T47D (cell line): ENCODE data around the gene ACSM2B.
"Not testable (repeated sequence)": the region's sequence is repeated elsewhere in the genome, so short reads cannot be mapped to it uniquely, and the experiment has no call there.

ENCODE experiments used
- DNase-seq, 2 experiments: peaks; one replicate each; pipeline versions ENCODE4 v3.0.0 to v3.0.0-alpha.2; 2011 to 2012; ENCODE audit warnings: low read depth in 1 of 2, low spot score in 1 of 2
- JUND ChIP-seq: IDR thresholded peaks from 2 replicates; pipeline ENCODE4 v1.6.1; 2012; ENCODE audit warnings: low read depth
- in situ Hi-C: cut with HindIII; loops from 2 replicates; pipeline ENCODE4 v1.10.0; 2016; ENCODE audit warnings: low sequenced_read_pairs, low pct_unique_long_range_greater_than_20kb

ACSM2B gene

DNA sequence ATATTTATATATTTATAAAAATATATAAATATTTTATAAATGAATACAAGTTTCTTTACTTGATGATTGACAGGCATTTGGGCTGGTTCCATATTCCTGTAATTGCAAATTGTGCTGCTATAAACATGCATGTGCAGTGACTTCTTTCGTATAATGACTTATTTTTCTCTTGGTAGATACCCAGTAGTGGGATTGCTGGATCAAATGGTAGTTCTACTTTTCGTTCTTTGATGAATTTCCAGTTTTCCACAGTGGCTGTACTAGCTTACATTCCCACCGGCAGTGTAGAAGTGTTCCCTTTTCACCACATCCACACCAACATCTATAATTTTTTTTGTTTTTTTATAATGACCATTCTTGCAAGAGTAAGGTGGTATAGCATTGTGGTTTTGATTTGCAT is 7.8 kb downstream of the ACSM2B start:
- TF ChIP-seq JUND, result no peak
- in situ Hi-C loops, result no loop called here
- DNase-seq, result no peak

GRCh38 chr16:20566864-20567263 is 9.3 kb downstream of the ACSM2B start:
- no peak for TF ChIP-seq JUND
- in situ Hi-C loops, result no loop called here
- no peak for DNase-seq

- DNase-seq, in situ Hi-C loops: not testable (repeated sequence)
These were observed 10.8 kb downstream of the ACSM2B start for GRCh38 chr16:20565334-20565733.

GRCh38 chr16:20564218-20564617 is 11.9 kb downstream of the ACSM2B start:
- in situ Hi-C loops, DNase-seq: not testable (repeated sequence)

DNA sequence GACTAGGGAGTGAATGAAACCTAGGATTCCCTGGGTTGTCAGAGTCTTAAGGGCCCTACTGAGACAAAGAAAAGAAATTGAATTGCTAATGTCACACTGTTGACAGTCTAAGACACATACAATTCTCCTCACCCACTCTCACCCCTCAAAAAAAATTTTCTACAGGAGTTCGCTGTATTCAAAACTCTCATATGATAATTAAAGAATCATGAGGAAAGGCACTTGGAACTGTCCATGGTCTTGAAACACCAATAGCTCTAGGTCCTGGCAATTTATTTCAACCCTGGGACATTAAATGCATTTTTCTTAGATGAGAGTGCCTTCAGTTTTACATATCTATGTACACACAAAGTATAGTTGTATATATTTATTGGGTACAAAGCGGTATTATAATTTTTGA is 20.5 kb downstream of the ACSM2B start:
- DNase-seq, in situ Hi-C loops: not testable (repeated sequence)

- DNase-seq, in situ Hi-C loops: not testable (repeated sequence)
These were observed 21.5 kb downstream of the ACSM2B start for GRCh38 chr16:20554689-20555088.

- DNase-seq, result peak; percentile 1 to 66
These were observed 22.7 kb downstream of the ACSM2B start for GRCh38 chr16:20553493-20553892.

GRCh38 chr16:20546951-20547350 is 29.2 kb downstream of the ACSM2B start:
- in situ Hi-C loops, DNase-seq: not testable (repeated sequence)

More at GRCh38 chr16:20553493-20553892, 22.7 kb downstream of the ACSM2B start:
- in situ Hi-C loops, result not testable (repeated sequence)

DNA sequence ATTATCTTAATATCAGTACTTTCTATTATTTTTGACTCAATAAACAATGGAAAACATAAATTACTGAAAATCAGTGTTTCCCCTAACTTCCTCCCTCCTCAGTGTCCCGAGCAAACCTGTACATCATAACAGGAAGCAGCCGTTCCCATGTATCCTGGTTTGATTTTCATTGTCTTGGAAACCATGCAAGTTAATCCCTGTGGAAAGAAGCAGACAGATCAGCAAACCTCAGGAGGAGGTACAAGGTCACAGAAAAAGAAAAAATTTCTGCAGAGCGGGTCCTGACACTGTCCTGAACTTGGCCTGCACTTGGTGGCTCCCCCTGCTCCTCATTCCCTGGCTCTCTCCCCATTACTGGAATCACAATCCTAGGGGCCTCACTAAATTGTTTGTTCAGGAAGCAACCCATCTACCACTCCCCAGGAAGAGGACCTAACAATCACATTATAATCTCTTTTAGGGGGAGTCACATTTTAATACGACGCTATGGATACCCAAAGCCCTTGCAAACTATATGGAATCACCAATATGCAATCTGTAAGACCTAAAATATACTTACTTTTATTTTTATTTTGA is 29.8 kb downstream of the ACSM2B start:
- DNase-seq, in situ Hi-C loops: not testable (repeated sequence)

DNA sequence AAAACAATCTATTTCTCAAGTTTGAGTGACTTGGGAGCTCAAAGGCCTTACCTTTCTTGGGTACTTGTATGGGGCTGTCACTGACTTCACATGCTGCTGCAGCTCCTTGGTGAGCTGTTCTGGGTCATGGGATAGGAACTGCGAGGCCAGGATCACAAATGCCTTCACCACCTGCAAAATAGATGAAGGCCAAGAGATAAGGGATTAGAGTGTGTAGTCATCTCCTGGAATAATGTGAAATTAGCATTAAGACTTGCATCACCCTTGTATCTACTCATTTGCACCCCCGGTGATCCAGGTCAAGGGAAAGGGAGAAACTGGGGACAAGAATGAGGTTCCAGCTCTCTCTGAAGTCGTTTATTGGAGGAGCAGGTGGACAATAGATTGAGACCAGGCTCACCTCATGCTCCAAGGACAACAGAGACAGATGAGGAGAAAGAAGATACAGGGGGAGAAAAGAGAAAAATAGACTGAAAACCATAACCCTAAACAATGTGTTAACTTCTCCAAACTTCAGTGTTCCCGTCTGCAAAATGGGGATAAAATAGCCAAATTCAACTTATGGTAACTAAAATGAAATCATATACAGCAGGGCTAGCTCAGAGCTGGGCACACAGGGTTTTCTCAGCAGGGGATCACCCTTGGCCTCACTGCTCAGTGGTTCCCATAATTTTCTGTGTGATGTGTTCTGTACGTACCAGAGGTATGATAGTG is 35.4 kb downstream of the ACSM2B start:
- in situ Hi-C loops, DNase-seq: not testable (repeated sequence)

DNA sequence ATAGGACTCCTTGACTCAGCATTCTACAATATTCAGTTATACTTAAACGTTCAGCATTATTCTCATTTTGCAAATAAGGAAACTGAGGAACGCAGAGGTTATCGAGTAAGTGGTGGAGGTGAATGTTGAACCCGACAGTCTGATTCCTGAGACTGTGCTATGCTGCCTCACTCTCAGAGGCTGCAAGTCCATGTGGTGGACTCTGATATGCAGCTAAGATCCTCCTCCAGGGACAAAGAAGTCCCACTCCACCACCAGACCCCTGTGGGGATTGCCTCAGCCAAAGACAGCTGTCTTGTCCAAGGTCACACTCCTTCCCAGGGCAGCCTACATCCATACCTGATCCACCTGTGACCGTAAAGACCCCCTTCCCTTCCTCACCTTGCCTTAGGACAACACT is 37.5 kb downstream of the ACSM2B start:
- no peak for DNase-seq
- in situ Hi-C loops, result no loop called here
- no peak for TF ChIP-seq JUND

DNA sequence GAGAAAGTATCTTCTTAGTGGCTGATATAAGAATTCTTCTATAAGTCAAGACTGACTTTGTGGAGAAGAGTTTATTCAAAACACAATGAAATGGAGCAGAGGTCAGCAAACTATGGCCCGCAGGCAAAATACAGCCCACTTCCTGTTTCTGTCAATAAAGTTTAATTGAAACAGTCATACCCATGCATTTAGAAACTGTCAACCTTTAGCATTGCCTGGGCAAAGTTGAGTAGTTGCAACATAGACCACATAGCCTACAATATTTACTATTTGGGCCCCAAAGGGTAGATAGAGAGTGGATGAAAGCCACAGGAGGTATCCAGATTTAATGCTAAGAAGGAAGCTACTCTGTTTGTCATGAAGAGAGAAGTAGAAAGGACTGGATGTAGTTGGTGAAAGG is 38.0 kb downstream of the ACSM2B start:
- in situ Hi-C loops, result no loop called here
- DNase-seq, result no peak
- TF ChIP-seq JUND, result no peak

DNA sequence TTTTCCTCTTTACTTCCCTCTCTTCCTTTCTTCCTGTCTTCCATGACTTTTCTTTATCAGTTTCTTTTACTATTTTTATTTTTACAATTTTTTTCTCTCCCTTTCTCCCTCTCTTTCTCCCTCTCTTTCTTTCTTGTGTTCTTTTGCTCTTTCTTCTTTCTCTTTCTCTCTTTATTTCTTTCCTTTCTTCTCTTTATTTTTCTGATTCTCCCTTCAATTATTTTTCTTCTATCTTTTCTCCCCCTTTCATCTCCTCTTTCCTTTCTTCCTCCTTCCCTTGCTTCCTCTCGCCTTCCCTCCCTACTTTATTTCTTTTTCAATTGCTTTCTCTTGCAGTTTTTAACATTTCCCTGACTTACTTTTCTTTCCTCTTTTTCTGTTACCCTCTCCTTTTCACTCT is 39.5 kb downstream of the ACSM2B start:
- in situ Hi-C loops, DNase-seq: not testable (repeated sequence)

- in situ Hi-C loops, DNase-seq: not testable (repeated sequence)
These were observed 43.8 kb downstream of the ACSM2B start for GRCh38 chr16:20532284-20532792.

- in situ Hi-C loops, DNase-seq: not testable (repeated sequence)
These were observed 44.4 kb downstream of the ACSM2B start for GRCh38 chr16:20531795-20532194.
